GM12878 (cell line): ENCODE data around the gene KRTAP29-1. TPM values are rescaled to one million over a fixed set of nuclear protein-coding genes. Genes with fewer than 3 reads are reported as not detected.

Experiments
- ATAC-seq: fragments of 200-7000 bp; cut with Tn5 transposase; 3 replicates; pipeline ENCODE4 v1.9.1; 2020; ENCODE audit warnings: mild to moderate bottlenecking, moderate library complexity
- BruUV-seq: library from RNA; stranded (reverse); fragments of 400-500 nt; replicated peaks from 2 replicates; lab custom pipeline; 2021; lab: Mats Ljungman, UMichigan
- CTCF ChIA-PET: fragments of 300-600 bp; sonication (Branson Sonifier 250); formaldehyde crosslinking; extraction: SDS; loops from one replicate; lab custom pipeline; 2021; ENCODE audit warnings: inconsistent platforms; lab: Yijun Ruan, JAX
- POLR2A ChIA-PET: fragments of 350-600 bp; formaldehyde crosslinking; extraction: SDS; loops from one replicate; lab custom pipeline; 2021; ENCODE audit warnings: inconsistent platforms; lab: Charles Lee
- RAD21 ChIA-PET: fragments of 300-600 bp; sonication (Branson Sonifier 250); formaldehyde crosslinking; loops from one replicate; lab custom pipeline; 2023; ENCODE audit warnings: antibody characterized with exemption; ENCODE audit not compliant: unreplicated experiment; lab: Charles Lee
- SMC1A ChIA-PET: fragments of 300-600 bp; sonication (Branson Sonifier 250); formaldehyde crosslinking; loops from one replicate; lab custom pipeline; 2023; ENCODE audit not compliant: unreplicated experiment, uncharacterized antibody; lab: Charles Lee
- DNase-seq: peaks from one replicate; pipeline ENCODE4 v3.0.0-alpha.2; 2011; ENCODE audit warnings: low read depth, low spot score
- FAIRE-seq: peaks from 3 replicates; lab custom pipeline; 2011; peaks lifted over from hg19 to GRCh38; lab: Jason Lieb, UNC
- H2AFZ ChIP-seq: 2 replicates; pipeline ENCODE4 v1.6.0; 2011; ENCODE audit warnings: low read depth, low read length, control low read depth; ENCODE audit not compliant: control insufficient read depth
- H3K27ac ChIP-seq: 2 replicates; pipeline ENCODE4 v1.5.1; 2011; ENCODE audit warnings: control low read depth; ENCODE audit not compliant: control insufficient read depth, insufficient read depth
- H3K27me3 ChIP-seq, 2 experiments: replicated peaks in 1 of 2; 2 replicates each; pipeline versions ENCODE4 v1.6.0 to v1.6.1; 2011; ENCODE audit warnings: low read length in 1 of 2; ENCODE audit not compliant: control insufficient read depth in 2 of 2, insufficient read depth in 2 of 2
- H3K36me3 ChIP-seq, 2 experiments: 2 replicates each; pipeline ENCODE4 v1.5.1; 2011; ENCODE audit warnings: low read length in 1 of 2; ENCODE audit not compliant: control insufficient read depth in 2 of 2, insufficient read depth in 2 of 2
- H3K4me1 ChIP-seq: 2 replicates; pipeline ENCODE4 v1.6.1; 2011; ENCODE audit warnings: mild to moderate bottlenecking, low read length, moderate library complexity, mixed read lengths; ENCODE audit not compliant: control insufficient read depth, insufficient read depth
- H3K4me2 ChIP-seq: 2 replicates; pipeline ENCODE4 v1.6.0; 2011; ENCODE audit warnings: control low read depth; ENCODE audit not compliant: control insufficient read depth, insufficient read depth
- H3K4me3 ChIP-seq: fragments of 200-600 bp; sonication (generic); 2 replicates; pipeline ENCODE4 v1.5.1; 2016
- H3K79me2 ChIP-seq: 2 replicates; pipeline ENCODE4 v1.6.0; 2011; ENCODE audit warnings: low read length; ENCODE audit not compliant: control insufficient read depth, insufficient read depth
- H3K9ac ChIP-seq: 2 replicates; pipeline ENCODE4 v1.8.0; 2011; ENCODE audit warnings: low read length, control low read depth, mixed read lengths; ENCODE audit not compliant: control insufficient read depth, insufficient read depth
- H3K9me3 ChIP-seq: replicated peaks from 3 replicates; pipeline ENCODE4 v1.5.1; 2011; ENCODE audit warnings: mild to moderate bottlenecking, low read length; ENCODE audit not compliant: control insufficient read depth, insufficient read depth
- H4K20me1 ChIP-seq: 2 replicates; pipeline ENCODE4 v1.6.0; 2011; ENCODE audit not compliant: control insufficient read depth, insufficient read depth
- ASH2L ChIP-seq: fragments of 300-600, 200-600 bp; sonication (generic); IDR thresholded peaks from 2 replicates; pipeline ENCODE4 v1.6.1; 2017; ENCODE audit warnings: low read depth, mild to moderate bottlenecking, borderline replicate concordance
- CEBPB ChIP-seq, 2 experiments: fragments of 150-350 bp in 1 of 2; IDR thresholded peaks; 2 replicates each; pipeline ENCODE4 v1.6.1; 2012 to 2014; ENCODE audit warnings: low read depth in 2 of 2, low read length in 2 of 2, borderline replicate concordance in 1 of 2, inconsistent platforms in 1 of 2
- CHD1 ChIP-seq: IDR thresholded peaks from 2 replicates; pipeline ENCODE4 v1.6.1; 2012; ENCODE audit warnings: low read depth, low read length, improper control_type of control experiment
- DPF2 ChIP-seq: fragments of 450-650 bp; IDR thresholded peaks from 2 replicates; pipeline ENCODE4 v1.6.1; 2017; ENCODE audit warnings: mild to moderate bottlenecking
- FOXK2 ChIP-seq: fragments of 450-650 bp; IDR thresholded peaks from 2 replicates; pipeline ENCODE4 v1.6.1; 2017; ENCODE audit warnings: mild to moderate bottlenecking, moderate library complexity
- GABPA ChIP-seq: IDR thresholded peaks from 2 replicates; pipeline ENCODE4 v1.6.1; 2014; ENCODE audit warnings: antibody characterized with exemption, low read depth, mild to moderate bottlenecking, inconsistent platforms
- LARP7 ChIP-seq: fragments of 450-650 bp; IDR thresholded peaks from 2 replicates; pipeline ENCODE4 v1.6.1; 2017; ENCODE audit warnings: mild to moderate bottlenecking
- MYC ChIP-seq: IDR thresholded peaks from 2 replicates; pipeline ENCODE4 v1.6.1; 2011; ENCODE audit warnings: mild to moderate bottlenecking, low read length, moderate library complexity, inconsistent platforms; ENCODE audit not compliant: insufficient read depth, insufficient replicate concordance, insufficient read length, severe bottlenecking
- NFXL1 ChIP-seq: fragments of 450-650 bp; IDR thresholded peaks from 2 replicates; pipeline ENCODE4 v1.6.1; 2017; ENCODE audit warnings: antibody characterized with exemption, mild to moderate bottlenecking, borderline replicate concordance
- POLR2AphosphoS2 ChIP-seq: IDR thresholded peaks from 2 replicates; pipeline ENCODE4 v1.6.1; 2011; ENCODE audit warnings: low read depth, mild to moderate bottlenecking, low read length, improper control_type of control experiment, moderate library complexity
- SMAD5 ChIP-seq: IDR thresholded peaks from 2 replicates; pipeline ENCODE4 v1.6.1; 2016; ENCODE audit warnings: antibody characterized with exemption, low read depth
- SP1 ChIP-seq: IDR thresholded peaks from one replicate; pipeline ENCODE4 v1.6.1; 2011; ENCODE audit warnings: low read depth, low read length
- STAT3 ChIP-seq: IDR thresholded peaks from 2 replicates; pipeline ENCODE4 v1.6.1; 2011; ENCODE audit warnings: low read depth, low read length, improper control_type of control experiment
- TCF12 ChIP-seq: IDR thresholded peaks from 2 replicates; pipeline ENCODE4 v1.6.1; 2011; ENCODE audit warnings: low read depth, mild to moderate bottlenecking, low read length
- WGBS: methylation state at CpG from one replicate; pipeline ENCODE4 v1.1.6; 2016; ENCODE audit warnings: low lambda C conversion rate; ENCODE audit not compliant: insufficient replicate concordance, insufficient coverage; ENCODE audit errors: missing lambda C conversion rate; 5-methylcytosine and 5-hydroxymethylcytosine counted together
- in situ Hi-C: fragments of 300-500 bp; cut with MboI; formaldehyde crosslinking; loops from 9 replicates; pipeline ENCODE4 v1.14.3; 2018; ENCODE audit warnings: mixed read lengths
- intact Hi-C: fragments of 100-400 bp; cut with micrococcal nuclease; formaldehyde crosslinking; loops from one replicate; pipeline ENCODE4 v1.14.2; 2022; ENCODE audit not compliant: unreplicated experiment
- polyA plus RNA-seq, 11 experiments: library from polyadenylated mRNA; depleted of rRNA in 4 of 11; unstranded in 6 of 11; stranded (reverse) in 5 of 11; fragments of >200 nt; fragmentation: Nextera tagmentation in 4 of 11; fragmentation: Illumina TruSeq in 1 of 11; extraction: Ambion mirVana in 4 of 11; extraction: Trizol in 1 of 11; gene quantifications; 1 replicate in 1 of 11; 2 replicates in 10 of 11; pipeline versions ENCODE4 v1.2.1 to v1.2.3, GENCODE V29; 2011 to 2016; ENCODE audit warnings: inconsistent platforms in 2 of 11, missing spikeins in 2 of 11, low read depth in 1 of 11
- total RNA-seq, 4 experiments: library from RNA; depleted of rRNA in 3 of 4; stranded (reverse); fragments of >200 nt in 3 of 4; fragmentation: Illumina TruSeq in 1 of 4; extraction: Trizol in 1 of 4; gene quantifications; 2 replicates each; pipeline versions ENCODE4 v1.2.1 to v1.2.3, GENCODE V29; 2013 to 2021
- TF ChIP-seq, protein P1 (sequence below): IDR thresholded peaks from 2 replicates; pipeline ENCODE4 v1.6.1; 2011; ENCODE audit warnings: borderline replicate concordance, low read depth, mild to moderate bottlenecking, moderate library complexity, low read length; ENCODE audit not compliant: insufficient read depth, poor library complexity, severe bottlenecking
- TF ChIP-seq, protein P2 (sequence below): fragments of 450-650 bp; formaldehyde crosslinking; IDR thresholded peaks from 2 replicates; pipeline ENCODE4 v1.4.0; 2022; ENCODE audit warnings: mild to moderate bottlenecking, moderate library complexity
- TF ChIP-seq, protein P3 (sequence below): fragments of 450-650 bp; IDR thresholded peaks from 2 replicates; pipeline ENCODE4 v1.6.1; 2017; ENCODE audit warnings: mild to moderate bottlenecking, moderate library complexity

Gene KRTAP29-1
- total and polyA plus RNA-seq, 10 of the 15 experiments (the other 5 are each of a cell fraction or from before 2014, with no cell fraction given), result 1.9 TPM; not detected in 9

DNA sequence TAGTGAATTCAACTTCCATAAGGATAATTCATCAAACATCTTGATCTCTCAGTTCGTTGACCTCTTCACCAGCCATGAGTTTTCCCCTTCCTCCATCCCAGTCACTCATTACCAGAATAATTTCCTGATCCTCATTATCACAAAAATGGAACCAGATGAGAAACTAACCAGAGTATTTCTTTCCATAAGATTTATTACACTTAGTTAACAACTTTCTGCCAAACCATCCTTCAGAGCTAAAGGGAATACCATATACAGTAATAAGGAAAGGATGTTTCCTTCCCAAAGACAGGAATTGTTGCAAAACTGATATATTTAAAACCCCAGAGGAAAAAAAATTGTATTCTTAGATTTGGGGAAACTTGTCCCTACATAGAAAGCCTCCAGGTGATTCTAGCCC, 8.6 kb downstream of the KRTAP29-1 start:
- intact Hi-C loops, result no loop called here
- ATAC-seq (no peak), DNase-seq (no peak), FAIRE-seq (no peak)
- H3K79me2 ChIP-seq, result no peaks in the 10 kb centered on the region
- ChIA-PET SMC1A (no interaction called here), RAD21 (no interaction called here), POLR2A (no interaction called here), CTCF (interaction anchor here (0.5 to 0.6 kb wide), 2 partner anchors 345 to 388 kb away, joined by 3 read pairs; no protein-coding TSS in a partner anchor)
- H4K20me1 ChIP-seq, result no peaks in the 10 kb centered on the region
- H3K9ac ChIP-seq, result no peak overlapping the region
- no peak overlapping the region for H3K4me3 ChIP-seq
- no peak overlapping the region for H2AFZ ChIP-seq
- no peaks in the 10 kb centered on the region for H3K9me3 ChIP-seq
- no peak overlapping the region for H3K27ac ChIP-seq
- WGBS, result 0% methylated on average over 1 of the region's 1 CpG
- no peak overlapping the region for H3K4me2 ChIP-seq
- no TSS peak for BruUV-seq
- no peaks in the 10 kb centered on the region for H3K36me3 ChIP-seq
- in situ Hi-C loops, result no loop called here
- H3K4me1 ChIP-seq, result no peaks in the 10 kb centered on the region
- no peaks in the 10 kb centered on the region; a peak in 1 of 4 replicates for H3K27me3 ChIP-seq
- TF ChIP-seq, protein P1, sequence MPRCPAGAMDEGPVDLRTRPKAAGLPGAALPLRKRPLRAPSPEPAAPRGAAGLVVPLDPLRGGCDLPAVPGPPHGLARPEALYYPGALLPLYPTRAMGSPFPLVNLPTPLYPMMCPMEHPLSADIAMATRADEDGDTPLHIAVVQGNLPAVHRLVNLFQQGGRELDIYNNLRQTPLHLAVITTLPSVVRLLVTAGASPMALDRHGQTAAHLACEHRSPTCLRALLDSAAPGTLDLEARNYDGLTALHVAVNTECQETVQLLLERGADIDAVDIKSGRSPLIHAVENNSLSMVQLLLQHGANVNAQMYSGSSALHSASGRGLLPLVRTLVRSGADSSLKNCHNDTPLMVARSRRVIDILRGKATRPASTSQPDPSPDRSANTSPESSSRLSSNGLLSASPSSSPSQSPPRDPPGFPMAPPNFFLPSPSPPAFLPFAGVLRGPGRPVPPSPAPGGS, result no peak
- TF ChIP-seq FOXK2 (no peak), CEBPB (IDR thresholded peaks at IDR 0.05; ENCODE audit: borderline replicate concordance in 1 of 2, low read depth in 2 of 2, low read length in 2 of 2) (no peak), SP1 (no peak), SMAD5 (no peak), TCF12 (no peak), ASH2L (no peak), NFXL1 (no peak), STAT3 (no peak), CHD1 (no peak), MYC (no peak), GABPA (no peak), POLR2AphosphoS2 (no peak), LARP7 (no peak), DPF2 (no peak)
- TF ChIP-seq, protein P2, sequence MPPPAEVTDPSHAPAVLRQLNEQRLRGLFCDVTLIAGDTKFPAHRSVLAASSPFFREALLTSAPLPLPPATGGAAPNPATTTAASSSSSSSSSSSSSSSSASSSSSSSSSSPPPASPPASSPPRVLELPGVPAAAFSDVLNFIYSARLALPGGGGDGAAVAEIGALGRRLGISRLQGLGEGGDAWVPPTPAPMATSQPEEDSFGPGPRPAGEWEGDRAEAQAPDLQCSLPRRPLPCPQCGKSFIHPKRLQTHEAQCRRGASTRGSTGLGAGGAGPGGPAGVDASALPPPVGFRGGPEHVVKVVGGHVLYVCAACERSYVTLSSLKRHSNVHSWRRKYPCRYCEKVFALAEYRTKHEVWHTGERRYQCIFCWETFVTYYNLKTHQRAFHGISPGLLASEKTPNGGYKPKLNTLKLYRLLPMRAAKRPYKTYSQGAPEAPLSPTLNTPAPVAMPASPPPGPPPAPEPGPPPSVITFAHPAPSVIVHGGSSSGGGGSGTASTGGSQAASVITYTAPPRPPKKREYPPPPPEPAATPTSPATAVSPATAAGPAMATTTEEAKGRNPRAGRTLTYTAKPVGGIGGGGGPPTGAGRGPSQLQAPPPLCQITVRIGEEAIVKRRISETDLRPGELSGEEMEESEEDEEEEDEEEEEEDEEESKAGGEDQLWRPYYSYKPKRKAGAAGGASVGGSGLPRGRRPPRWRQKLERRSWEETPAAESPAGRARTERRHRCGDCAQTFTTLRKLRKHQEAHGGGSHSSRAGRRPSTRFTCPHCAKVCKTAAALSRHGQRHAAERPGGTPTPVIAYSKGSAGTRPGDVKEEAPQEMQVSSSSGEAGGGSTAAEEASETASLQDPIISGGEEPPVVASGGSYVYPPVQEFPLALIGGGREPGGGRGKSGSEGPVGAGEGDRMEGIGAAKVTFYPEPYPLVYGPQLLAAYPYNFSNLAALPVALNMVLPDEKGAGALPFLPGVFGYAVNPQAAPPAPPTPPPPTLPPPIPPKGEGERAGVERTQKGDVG (CRISPR knock-in tag), result no peak
- TF ChIP-seq, protein P3, sequence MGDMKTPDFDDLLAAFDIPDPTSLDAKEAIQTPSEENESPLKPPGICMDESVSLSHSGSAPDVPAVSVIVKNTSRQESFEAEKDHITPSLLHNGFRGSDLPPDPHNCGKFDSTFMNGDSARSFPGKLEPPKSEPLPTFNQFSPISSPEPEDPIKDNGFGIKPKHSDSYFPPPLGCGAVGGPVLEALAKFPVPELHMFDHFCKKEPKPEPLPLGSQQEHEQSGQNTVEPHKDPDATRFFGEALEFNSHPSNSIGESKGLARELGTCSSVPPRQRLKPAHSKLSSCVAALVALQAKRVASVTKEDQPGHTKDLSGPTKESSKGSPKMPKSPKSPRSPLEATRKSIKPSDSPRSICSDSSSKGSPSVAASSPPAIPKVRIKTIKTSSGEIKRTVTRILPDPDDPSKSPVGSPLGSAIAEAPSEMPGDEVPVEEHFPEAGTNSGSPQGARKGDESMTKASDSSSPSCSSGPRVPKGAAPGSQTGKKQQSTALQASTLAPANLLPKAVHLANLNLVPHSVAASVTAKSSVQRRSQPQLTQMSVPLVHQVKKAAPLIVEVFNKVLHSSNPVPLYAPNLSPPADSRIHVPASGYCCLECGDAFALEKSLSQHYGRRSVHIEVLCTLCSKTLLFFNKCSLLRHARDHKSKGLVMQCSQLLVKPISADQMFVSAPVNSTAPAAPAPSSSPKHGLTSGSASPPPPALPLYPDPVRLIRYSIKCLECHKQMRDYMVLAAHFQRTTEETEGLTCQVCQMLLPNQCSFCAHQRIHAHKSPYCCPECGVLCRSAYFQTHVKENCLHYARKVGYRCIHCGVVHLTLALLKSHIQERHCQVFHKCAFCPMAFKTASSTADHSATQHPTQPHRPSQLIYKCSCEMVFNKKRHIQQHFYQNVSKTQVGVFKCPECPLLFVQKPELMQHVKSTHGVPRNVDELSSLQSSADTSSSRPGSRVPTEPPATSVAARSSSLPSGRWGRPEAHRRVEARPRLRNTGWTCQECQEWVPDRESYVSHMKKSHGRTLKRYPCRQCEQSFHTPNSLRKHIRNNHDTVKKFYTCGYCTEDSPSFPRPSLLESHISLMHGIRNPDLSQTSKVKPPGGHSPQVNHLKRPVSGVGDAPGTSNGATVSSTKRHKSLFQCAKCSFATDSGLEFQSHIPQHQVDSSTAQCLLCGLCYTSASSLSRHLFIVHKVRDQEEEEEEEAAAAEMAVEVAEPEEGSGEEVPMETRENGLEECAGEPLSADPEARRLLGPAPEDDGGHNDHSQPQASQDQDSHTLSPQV, result no peak
